ENCODE measurements around the gene RP9.

RP9 gene, protein sequence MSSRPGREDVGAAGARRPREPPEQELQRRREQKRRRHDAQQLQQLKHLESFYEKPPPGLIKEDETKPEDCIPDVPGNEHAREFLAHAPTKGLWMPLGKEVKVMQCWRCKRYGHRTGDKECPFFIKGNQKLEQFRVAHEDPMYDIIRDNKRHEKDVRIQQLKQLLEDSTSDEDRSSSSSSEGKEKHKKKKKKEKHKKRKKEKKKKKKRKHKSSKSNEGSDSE

DNA sequence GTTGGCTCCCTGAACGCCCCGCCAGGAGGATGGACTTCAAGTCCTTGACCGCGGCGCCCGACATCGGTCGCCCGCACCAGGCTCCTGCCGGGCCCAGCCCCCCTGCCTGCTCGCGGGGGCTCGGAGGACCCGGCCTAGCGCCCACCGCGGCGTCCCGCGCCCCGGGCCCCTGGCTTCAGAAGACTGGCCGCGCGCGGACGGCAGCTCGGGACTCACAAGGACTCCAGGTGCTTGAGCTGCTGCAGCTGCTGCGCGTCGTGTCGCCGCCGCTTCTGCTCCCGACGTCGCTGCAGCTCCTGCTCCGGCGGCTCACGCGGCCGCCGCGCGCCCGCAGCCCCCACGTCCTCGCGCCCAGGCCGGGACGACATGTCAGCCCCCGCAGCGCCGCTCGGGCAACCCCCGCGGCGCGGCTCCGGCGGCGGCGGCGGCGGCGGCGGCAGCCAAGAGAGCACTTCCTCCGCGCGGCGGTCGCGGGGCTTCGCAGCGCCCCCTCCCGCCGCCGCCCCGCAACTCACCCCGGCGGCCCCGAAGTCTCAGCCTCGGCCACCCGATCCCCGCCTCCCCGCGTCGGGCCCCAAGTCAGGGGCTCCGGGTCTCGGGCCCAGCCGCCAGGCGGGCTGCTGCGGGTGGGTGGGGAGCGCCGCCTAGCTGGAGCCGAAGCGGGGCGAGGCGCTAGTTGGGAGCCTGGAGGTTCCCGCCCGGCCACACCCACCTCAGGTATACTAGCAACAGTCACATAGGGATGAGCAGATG lies at the start of gene RP9:
RP9 (minus strand) TSS at position 400 of the 753 bp plus-strand sequence; CDS start at position 368, 32 bp downstream.
- DNase-seq = peak; percentile 23

DNA sequence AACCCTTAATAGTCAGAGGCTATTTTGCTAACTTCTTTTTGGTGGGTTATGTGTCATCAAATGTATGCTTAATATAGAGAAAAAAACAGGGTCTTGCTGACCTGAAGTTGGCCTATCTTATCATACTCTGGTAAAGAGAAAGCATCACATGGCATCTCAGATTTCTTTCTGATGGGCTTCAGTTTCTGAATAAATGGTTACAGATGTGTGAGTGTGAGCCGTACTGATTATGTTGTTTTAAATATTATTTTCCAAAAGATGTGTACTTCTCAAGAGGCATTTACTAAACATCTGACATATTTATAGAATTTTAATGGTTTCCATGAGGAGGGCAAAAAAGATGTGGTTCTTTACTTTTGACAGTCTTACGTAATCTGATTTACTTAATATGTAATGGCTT lies 48.6 kb upstream of the RP9 start:
- DNase-seq = no peak

DNA sequence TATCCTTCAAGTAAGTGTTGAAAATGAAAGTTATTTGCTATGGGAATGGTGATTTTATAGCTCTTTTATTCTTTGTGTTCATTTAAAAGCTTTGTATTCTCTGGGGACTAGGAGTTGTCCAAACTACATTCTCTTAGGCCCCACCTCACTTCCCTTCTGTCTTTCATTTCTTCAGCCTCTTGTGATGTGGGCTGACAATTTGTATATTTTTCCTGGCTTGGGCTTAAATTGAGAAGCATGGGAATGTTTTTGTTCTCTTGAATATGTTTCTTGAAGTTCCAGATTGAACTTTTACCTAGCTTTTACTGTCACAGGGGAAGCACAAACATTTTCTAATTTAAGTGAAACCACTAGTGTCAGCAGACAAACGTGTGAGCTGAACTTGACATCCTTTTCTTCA lies 48.1 kb upstream of the RP9 start:
- no peak for DNase-seq

DNA sequence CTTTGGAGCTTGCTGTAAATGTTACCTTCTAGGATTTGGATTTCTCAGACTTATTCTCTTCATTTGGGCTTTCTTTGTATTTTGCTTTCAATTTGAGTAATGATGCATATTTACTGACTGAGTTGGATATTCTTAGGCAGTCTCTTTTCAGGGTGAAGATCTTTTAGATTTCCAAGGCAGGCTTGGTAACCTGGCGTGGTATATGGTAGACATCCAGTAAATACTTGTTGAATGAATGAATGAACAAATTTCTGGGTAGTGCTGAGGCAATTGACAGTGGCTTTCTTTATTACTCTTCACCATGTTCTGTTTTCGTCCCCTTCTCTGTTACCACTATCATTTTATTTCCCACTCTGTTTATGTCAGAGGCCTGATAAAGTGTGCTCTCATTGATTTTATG lies 47.2 kb upstream of the RP9 start:
- no peak for DNase-seq

DNA sequence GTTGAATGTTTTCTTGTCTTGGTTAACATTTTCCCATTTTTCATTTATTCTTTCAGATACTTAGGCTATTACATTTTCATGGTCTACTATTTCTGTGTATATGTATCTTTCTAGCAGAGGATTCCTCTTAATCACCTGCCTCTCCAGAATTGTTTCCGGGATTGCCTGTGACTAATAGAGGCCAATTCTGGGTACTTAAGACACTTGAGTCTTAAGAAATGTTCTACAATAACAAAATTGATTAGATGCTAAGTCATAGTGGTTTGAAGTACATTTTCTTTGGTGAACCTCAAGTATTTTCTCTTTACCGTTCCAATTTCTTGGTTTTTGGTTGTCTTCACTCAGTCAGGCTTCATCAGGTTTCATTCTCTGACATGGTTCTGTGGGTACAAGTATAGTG lies 46.6 kb upstream of the RP9 start:
- no peak for DNase-seq

DNA sequence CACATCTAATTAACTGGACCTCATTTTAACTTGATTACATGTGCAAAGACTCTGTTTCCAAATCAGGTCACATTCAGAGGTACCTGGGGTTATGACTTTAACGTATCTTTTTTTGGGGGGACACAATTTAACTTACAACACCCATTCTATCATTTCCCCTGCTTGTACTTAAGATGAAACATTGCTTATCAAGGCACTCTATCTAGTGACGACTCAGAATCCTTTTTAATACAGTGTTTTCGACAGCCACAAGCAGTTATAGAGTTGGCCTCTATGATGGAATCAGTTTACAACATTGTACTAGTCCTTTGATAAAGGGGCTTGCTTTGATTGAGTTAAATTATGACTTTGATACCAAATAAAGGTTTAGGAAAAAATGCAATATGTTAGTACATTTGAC lies 42.9 kb upstream of the RP9 start:
- no peak for DNase-seq

DNA sequence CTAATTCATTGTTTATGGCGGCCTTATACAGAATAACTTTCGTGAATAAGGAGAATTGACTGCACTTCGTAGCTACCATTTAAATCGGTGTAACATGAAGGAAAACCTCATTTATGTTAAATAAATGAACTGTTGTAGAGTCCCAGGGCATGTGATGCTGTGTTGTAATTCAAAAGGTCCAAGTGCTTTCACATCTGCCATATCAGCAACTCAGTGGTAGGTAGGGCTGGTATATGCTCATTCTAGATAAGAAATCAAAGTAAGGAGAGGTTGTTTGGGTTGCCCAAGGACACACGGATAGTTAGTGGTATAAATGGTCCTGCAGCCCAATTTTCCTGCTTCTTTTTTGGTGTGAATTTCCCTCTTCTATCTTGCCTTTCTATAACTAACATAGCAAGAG lies 36.0 kb upstream of the RP9 start:
- DNase-seq = no peak

DNA sequence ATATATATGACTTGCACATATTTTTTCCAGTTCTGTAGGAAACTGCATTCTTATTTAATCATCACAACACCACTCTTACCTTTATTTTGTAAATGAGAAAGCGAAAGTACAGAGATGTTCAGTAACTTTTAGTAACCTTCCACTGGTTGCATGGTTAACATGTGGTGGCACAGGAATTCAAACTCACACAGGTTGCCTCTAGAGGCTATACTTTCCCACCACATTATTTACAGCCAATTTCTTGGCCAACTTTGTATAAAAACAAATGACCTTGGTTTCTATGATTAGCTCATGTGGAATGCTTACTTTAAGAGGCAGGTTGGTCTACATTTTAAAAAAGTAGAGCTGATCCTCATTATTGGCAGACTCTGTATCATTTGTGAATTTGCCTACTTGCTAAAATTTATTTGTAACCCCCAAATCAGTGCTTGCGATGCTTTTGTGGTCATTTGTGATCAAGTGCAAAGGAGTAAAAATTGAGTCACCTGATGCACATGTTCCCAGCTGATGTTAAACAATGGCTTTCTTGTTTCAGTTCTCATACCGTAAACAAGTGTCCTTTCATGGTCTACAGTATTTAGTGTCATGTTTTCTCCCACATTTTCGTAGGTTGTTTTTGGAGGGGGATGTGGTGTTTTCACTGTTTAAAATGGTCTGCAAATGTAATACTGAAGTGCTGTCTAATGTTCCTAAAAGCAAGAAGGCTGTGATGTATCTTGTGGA lies 35.0 kb upstream of the RP9 start:
- DNase-seq = no peak

DNA sequence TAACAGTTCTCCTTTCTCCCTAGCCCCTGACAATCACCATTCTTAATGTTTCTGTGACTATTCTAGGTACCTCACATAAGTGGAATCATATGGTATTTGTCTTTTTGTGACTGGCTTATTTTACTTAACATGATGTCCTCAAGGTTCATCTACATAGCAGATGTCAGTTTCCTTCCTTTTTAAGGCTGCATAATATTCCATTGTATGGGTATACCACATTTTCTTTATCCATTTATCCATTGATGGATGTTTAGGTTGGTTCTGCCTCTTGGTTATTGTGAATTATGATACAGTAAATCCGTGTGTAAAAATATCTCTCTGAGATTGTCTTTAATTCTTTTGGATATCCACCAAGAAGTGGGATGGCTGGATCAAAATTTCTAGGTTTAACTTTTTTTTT lies 33.4 kb upstream of the RP9 start:
- DNase-seq = no peak

DNA sequence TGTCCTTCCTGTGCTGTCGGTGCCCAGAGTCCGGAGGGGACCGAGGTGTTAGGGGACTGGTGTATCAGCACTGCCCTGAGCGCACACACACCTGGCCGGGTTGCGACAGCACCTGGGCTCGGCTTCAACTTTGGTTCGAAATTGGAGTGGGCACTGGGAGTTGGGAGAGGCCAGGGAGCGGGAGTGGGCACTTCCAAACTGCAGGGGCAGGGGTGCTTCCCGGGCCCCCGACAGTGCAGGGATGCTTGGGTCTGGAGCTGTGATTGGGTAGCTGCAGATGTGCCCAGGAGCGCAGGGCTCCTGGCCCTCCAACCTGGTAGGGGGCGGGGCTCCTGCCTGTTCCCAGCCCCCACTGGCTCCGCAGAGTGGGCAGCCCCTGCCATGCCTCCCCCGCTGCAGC lies 27.9 kb upstream of the RP9 start:
- no peak for DNase-seq

DNA sequence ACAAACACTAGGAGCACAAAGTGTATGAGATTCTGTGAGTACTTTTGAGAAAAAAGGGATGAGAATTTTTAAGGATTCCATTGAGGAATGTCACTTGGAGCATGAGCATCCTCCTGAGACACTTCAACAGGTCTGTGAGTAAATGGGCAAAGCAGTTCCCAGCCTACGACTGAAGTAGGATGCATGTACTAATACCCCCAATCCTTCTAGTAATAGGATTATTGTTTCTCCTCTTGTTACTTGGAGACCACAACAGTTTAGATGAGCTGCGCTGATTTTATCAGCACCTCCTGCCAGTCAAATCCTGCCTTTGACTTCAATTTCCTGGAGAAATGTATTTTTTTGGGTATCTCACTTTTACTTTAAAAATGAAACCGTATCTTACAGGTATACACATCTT lies 21.0 kb upstream of the RP9 start:
- no peak for DNase-seq

DNA sequence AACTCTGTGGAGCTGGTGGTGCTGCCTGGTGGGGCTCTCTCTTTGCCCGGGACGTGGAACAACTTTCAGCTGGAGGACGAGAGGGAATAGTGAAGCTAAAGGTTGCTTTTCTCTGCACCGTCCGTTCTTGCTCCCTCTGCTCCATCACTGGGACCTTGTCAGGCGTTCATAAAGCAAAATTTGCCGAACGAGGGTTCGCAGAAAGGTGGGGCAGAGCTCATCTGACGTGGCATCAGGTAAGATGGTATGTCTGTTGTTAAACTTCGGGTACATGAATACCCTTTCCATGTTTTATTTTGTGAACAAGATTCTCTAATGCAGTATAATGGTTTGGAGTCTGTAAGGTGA lies 20.6 kb upstream of the RP9 start:
- DNase-seq = no peak

DNA sequence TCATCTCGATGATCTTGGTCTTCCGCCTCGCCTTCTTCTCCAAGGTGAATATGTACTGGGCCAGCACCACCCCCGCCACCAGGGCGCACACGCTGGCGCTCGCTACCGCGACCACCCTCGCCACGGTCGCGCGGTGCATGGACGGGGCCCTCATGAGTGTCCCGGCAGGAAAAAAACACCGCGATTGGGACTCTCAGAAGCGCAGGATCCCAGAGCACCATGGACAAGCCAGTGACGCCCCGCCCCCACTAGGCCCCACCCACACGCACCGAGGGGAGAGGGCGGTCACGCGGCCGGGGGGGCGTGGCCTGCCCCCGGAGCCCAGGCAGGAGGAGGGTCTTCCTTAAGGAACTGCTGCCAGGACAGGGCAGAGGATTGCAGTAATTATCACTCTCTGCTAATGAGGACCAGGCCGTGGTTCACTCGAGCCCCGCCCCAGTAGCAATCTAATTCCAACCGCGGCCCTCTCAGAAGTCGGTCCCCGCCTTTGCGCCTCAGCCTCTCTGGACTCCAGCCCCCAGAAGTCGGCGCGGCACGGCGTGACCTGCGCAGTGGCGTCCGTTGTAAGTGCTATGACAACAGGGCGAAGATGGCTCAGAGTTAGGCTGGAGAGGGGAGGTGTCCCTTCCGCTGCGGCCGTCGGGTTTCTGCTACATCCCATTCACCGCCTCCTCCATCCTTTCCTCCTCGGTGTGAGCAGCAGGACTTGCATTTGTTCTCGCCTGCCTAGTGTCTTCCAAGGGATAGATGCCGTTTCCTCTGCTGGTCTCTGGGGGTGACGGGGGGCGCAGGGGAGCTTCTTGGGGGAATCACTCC lies 20.0 kb upstream of the RP9 start, which contains the start of gene BBS9:
BBS9 (plus strand) TSS at position 575 of the 816 bp plus-strand sequence. CDS start 16,689 bp downstream, outside the sequence.
- DNase-seq = peak; percentile 92

DNA sequence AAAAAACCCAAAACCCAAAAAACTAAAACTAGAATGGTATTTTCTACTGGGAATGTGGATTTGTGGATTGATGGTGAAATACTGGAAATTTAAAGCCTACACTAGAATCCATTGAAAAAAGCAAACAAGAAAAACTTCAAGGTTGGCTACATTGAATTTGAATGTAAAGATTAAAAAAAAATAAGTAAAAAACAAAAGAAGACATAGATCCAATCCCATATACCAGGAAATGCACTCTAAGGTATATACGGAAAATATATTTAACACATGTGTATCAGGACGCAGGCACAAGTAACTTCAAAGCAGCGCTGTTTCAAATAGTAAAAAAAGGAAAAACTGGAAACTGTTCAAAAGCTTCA lies 19.4 kb upstream of the RP9 start:
- no peak for DNase-seq

DNA sequence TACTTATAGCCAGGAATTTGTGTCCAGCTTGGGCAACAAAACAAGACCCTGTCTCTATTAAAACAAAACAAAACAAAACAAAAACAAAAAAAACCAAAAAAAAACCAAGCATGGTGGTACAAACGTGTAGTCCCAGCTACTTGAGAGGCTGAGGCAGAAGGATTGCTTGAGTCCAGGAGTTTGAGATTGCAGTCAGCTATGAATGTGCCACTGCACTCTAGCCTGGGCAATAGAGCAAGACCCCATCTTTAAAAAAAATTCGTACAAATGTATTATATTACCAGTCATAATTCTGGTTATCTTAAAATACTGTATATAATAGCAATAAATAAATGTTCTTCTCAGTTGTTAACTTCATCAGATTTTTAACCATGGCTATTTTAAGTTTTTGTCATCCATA lies 17.9 kb upstream of the RP9 start:
- no peak for DNase-seq

DNA sequence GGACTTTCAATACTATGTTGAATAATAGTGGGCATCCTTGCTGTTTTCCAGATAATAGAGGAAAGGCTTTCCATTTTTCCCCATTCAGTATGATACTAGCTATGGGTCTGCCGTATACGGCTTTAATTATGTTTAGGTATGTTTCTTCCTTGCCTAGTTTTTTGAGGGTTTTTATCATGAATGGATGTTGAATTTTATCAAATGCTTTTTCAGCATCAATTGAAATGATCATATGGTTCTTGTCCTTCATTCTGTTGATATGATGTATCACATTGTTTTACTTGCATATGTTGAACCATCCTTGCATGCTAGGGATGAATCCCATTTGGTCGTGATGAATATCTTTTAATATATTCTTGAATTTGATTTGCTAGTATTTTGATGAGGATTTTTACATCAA lies 9.2 kb upstream of the RP9 start:
- DNase-seq = no peak

DNA sequence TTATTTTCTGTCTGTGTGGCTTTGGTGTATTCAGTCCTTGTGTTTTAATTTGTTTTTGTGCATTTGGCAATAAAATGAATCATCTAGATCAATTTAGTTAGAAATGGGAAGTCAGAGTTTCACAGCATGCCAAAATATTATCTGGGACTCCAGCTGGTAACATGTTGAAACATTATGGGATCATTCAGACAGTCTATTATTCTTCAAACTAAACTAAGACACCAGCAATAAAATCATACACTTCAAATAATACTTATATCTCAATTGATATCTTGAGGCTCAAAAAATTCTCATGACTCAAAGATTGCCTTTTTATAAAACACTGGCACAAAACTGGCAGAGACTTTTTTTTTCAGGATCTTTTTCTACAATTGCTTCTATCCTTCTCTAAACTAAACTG lies 5.8 kb upstream of the RP9 start:
- no peak for DNase-seq

DNA sequence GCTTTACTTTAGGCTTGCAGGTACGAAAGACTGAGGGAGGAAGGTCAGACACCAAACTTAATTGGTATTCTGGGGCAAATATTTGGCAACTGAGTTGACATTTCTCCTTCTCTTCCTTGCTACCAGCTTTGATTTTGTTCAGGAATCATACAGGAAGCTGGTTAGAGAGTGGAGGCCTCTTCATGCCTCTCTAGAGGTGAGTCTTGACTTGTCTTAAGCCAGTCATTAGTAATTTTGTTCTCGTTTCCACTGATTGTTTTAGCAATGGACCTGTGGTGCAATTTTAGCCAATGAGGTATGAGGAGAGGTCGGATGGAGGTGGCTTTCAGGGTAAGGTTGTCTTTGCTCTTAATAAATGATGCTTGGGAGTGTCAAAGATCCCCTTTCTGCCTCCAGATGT lies 2.4 kb upstream of the RP9 start:
- DNase-seq = no peak

DNA sequence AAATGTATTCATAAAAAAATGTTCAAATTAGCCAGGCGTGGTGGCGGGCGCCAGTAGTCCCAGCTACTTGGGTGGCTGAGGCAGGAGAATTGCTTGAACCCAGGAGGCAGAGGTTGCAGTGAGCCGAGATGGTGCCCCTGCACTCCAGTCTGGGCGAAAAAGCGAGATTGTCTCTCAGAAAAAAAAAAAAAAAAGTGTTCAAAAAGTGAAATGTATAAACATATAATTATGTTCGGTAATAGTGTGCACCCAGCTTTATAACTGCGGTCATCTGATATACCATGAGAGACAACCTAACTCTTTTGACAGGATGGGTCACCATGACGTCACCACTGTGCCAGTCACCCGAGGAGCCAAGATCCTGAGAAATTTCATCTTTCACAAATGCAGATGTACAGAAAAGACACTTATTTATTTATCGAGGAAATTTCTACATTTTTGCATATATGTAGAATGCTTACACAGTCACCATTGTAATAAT lies 594 bp upstream of the RP9 start:
- no peak for DNase-seq

DNA sequence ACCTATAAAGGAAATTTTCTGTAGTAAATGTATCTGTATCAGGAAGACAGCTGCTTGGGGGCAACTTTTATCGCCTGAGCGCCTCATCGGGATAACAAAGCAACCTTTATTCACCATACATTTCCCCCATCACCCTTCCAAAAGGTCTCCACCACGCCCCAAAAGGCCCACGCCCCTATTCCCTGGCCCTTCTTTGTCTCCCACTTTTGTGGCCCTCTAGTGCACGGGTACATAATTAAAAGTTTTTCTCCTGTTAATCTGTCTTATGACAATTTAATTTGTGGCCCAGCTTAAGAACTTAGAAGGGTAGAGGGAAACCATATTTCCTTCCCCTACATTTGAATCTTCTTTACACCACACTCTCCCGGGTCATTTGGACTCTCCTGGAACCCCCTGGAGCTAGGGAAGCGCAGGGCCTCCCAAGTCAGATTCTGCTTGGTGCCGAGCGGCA lies 625 bp downstream of the RP9 start:
- DNase-seq = no peak

DNA sequence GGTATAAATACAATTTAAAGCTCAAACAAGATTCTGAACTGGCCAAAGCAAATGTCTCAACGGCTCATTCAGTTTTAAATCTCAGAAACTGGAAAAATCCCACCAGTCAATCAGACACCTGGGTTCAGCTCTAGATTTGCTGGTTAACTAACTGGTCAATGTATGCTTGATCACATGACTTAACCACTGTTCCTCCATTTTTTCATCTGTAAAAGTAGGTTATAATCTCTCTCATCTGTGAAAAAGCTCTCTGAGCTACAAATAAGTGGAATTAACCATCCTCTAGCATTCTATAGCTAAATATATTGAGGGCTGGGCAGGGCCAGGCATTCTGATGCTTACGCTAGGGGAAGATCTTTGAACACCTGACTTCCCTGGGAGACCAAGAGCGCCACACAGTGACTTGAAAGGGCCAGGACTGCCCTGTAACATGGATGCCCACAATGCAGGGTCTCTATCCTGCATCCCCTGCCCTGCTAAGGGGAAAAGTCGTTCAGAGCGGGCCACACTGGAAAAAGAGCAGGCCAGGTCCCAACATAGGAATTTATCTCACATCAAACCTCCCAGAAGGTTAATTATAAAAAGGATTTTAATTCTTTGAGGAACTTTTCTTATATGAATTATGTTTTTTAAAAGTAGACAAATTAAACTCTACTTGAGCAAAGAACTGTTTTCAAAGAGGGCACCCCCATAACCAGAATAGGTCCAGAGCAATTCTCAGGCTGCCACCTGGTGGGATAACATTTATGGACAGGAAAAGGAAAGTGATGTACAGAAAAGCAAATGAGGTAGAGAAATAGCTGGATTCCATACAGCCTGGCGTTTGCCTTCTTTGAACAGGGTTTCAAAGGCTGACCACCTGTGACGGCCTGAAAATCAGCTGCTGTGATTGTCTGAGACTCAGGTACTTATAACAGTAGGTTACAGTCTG lies 1.8 kb downstream of the RP9 start:
- DNase-seq = peak; percentile 20

DNA sequence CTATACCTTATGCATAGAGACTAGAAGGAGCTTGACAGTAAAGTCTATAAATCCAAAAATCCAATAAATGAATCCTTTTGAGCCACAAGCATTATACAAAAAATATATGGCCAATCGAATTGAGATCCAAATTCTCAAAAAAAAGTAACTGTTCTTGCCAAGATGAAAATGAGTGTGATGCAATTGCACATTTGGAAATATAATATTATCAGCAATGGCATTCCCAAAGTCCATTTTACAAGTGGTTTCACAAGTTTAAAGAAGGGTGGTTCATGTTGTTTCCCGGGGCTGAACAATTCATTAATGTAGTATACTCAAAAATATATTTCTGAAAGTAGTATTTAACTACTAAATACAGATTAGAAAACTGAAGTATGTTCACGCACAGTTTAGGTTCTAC lies 7.3 kb downstream of the RP9 start:
- no peak for DNase-seq

Data from amniotic stem cell (primary cell).